ENCODE measurements around the gene PUS3.
"Not testable (repeated sequence)": the region's sequence is repeated elsewhere in the genome, so short reads cannot be mapped to it uniquely, and the experiment has no call there.

Gene PUS3

GRCh38 chr11:125865354-125865753 lies 37.7 kb downstream of the PUS3 start:
- POLR2A ChIA-PET; H3K9me3 ChIP-seq (ENCODE audit: control extremely low read depth in 1 of 5, control insufficient read depth in 4 of 5, insufficient read depth in 2 of 5, low read depth in 1 of 5, low read length in 4 of 5); H3K4me1 ChIP-seq (ENCODE audit: control extremely low read depth in 1 of 4, control insufficient read depth in 4 of 4, insufficient read depth in 4 of 4, low read length in 3 of 4); H3K36me3 ChIP-seq (ENCODE audit: control insufficient read depth in 4 of 4, insufficient read depth in 4 of 4, low read length in 3 of 4); H3K27me3 ChIP-seq (replicated peaks in 2 of 5; ENCODE audit: control insufficient read depth in 4 of 5, insufficient read depth in 5 of 5, low read length in 4 of 5); DNase-seq; H3K4me3 ChIP-seq (ENCODE audit: control insufficient read depth in 1 of 7, extremely low read depth in 1 of 7, insufficient read depth in 4 of 7, low read depth in 2 of 7, low read length in 6 of 7); H3K27ac ChIP-seq (ENCODE audit: insufficient read depth in 1 of 2, low read depth in 1 of 2, low read length in 2 of 2, poor library complexity in 1 of 2, severe bottlenecking in 2 of 2); CTCF ChIA-PET: not testable (repeated sequence)
- WGBS (ENCODE audit: insufficient coverage) = 100% methylated on average over 2 of the region's 4 CpGs

GRCh38 chr11:125862786-125863185 lies 40.2 kb downstream of the PUS3 start:
- DNase-seq; POLR2A ChIA-PET; CTCF ChIA-PET; H3K9me3 ChIP-seq (ENCODE audit: control extremely low read depth in 1 of 5, control insufficient read depth in 4 of 5, insufficient read depth in 2 of 5, low read depth in 1 of 5, low read length in 4 of 5); H3K4me1 ChIP-seq (ENCODE audit: control extremely low read depth in 1 of 4, control insufficient read depth in 4 of 4, insufficient read depth in 4 of 4, low read length in 3 of 4); H3K27ac ChIP-seq (ENCODE audit: insufficient read depth in 1 of 2, low read depth in 1 of 2, low read length in 2 of 2, poor library complexity in 1 of 2, severe bottlenecking in 2 of 2); H3K36me3 ChIP-seq (ENCODE audit: control insufficient read depth in 4 of 4, insufficient read depth in 4 of 4, low read length in 3 of 4); H3K4me3 ChIP-seq (ENCODE audit: control insufficient read depth in 1 of 7, extremely low read depth in 1 of 7, insufficient read depth in 4 of 7, low read depth in 2 of 7, low read length in 6 of 7); H3K27me3 ChIP-seq (replicated peaks in 2 of 5; ENCODE audit: control insufficient read depth in 4 of 5, insufficient read depth in 5 of 5, low read length in 4 of 5): not testable (repeated sequence)
- 100% methylated on average over 5 of the region's 33 CpGs for WGBS (ENCODE audit: insufficient coverage)

- H3K4me3 ChIP-seq (ENCODE audit: control insufficient read depth in 1 of 7, extremely low read depth in 1 of 7, insufficient read depth in 4 of 7, low read depth in 2 of 7, low read length in 6 of 7); DNase-seq; H3K27me3 ChIP-seq (replicated peaks in 2 of 5; ENCODE audit: control insufficient read depth in 4 of 5, insufficient read depth in 5 of 5, low read length in 4 of 5); H3K27ac ChIP-seq (ENCODE audit: insufficient read depth in 1 of 2, low read depth in 1 of 2, low read length in 2 of 2, poor library complexity in 1 of 2, severe bottlenecking in 2 of 2); H3K9me3 ChIP-seq (ENCODE audit: control extremely low read depth in 1 of 5, control insufficient read depth in 4 of 5, insufficient read depth in 2 of 5, low read depth in 1 of 5, low read length in 4 of 5); H3K36me3 ChIP-seq (ENCODE audit: control insufficient read depth in 4 of 4, insufficient read depth in 4 of 4, low read length in 3 of 4); H3K4me1 ChIP-seq (ENCODE audit: control extremely low read depth in 1 of 4, control insufficient read depth in 4 of 4, insufficient read depth in 4 of 4, low read length in 3 of 4); CTCF ChIA-PET; POLR2A ChIA-PET: not testable (repeated sequence)
- WGBS (ENCODE audit: insufficient coverage) = 95% methylated on average over 6 of the region's 9 CpGs
Measured at GRCh38 chr11:125857670-125858069, 45.3 kb downstream of the PUS3 start.

- H3K36me3 ChIP-seq (ENCODE audit: control insufficient read depth in 4 of 4, insufficient read depth in 4 of 4, low read length in 3 of 4) = no peaks in the 10 kb centered on the region
- H3K27ac ChIP-seq (ENCODE audit: insufficient read depth in 1 of 2, low read depth in 1 of 2, low read length in 2 of 2, poor library complexity in 1 of 2, severe bottlenecking in 2 of 2) = no peak overlapping the region
- ChIA-PET CTCF (no interaction called here), POLR2A (no interaction called here)
- peaks cover 4 to 22% (median 9%) of the 10 kb centered on the region in 5 experiments for H3K9me3 ChIP-seq (ENCODE audit: control extremely low read depth in 1 of 5, control insufficient read depth in 4 of 5, insufficient read depth in 2 of 5, low read depth in 1 of 5, low read length in 4 of 5)
- no peak overlapping the region for H3K4me3 ChIP-seq (ENCODE audit: control insufficient read depth in 1 of 7, extremely low read depth in 1 of 7, insufficient read depth in 4 of 7, low read depth in 2 of 7, low read length in 6 of 7)
- no peak for DNase-seq
- no peaks in the 10 kb centered on the region for H3K4me1 ChIP-seq (ENCODE audit: control extremely low read depth in 1 of 4, control insufficient read depth in 4 of 4, insufficient read depth in 4 of 4, low read length in 3 of 4)
- no peaks in the 10 kb centered on the region for H3K27me3 ChIP-seq (replicated peaks in 2 of 5; ENCODE audit: control insufficient read depth in 4 of 5, insufficient read depth in 5 of 5, low read length in 4 of 5)
Measured at GRCh38 chr11:125846188-125846587, 56.8 kb downstream of the PUS3 start.
